Fibroblast of mammary gland (primary cell): Measurements from ENCODE around the gene EFEMP1.

Experiments
- DNase-seq: peaks from one replicate; pipeline ENCODE4 v3.0.0-alpha.2; 2010; ENCODE audit warnings: low read depth
- H3K4me3 ChIP-seq: 2 replicates; pipeline ENCODE4 v1.5.1; 2011; ENCODE audit warnings: low read depth, mild to moderate bottlenecking, low read length, moderate library complexity; ENCODE audit not compliant: control insufficient read depth
- TF ChIP-seq, protein P1 (sequence below): conservative IDR thresholded peaks from 2 replicates; pipeline ENCODE4 v1.5.1; 2011; ENCODE audit warnings: low read depth, low read length, inconsistent platforms; ENCODE audit not compliant: control insufficient read depth, insufficient read depth

The EFEMP1 gene

GRCh38 chr2:55902971-55903370 lies 20.6 kb downstream of the EFEMP1 start:
- TF ChIP-seq, protein P1, sequence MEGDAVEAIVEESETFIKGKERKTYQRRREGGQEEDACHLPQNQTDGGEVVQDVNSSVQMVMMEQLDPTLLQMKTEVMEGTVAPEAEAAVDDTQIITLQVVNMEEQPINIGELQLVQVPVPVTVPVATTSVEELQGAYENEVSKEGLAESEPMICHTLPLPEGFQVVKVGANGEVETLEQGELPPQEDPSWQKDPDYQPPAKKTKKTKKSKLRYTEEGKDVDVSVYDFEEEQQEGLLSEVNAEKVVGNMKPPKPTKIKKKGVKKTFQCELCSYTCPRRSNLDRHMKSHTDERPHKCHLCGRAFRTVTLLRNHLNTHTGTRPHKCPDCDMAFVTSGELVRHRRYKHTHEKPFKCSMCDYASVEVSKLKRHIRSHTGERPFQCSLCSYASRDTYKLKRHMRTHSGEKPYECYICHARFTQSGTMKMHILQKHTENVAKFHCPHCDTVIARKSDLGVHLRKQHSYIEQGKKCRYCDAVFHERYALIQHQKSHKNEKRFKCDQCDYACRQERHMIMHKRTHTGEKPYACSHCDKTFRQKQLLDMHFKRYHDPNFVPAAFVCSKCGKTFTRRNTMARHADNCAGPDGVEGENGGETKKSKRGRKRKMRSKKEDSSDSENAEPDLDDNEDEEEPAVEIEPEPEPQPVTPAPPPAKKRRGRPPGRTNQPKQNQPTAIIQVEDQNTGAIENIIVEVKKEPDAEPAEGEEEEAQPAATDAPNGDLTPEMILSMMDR = no peak
- DNase-seq = no peak
- no peak overlapping the region for H3K4me3 ChIP-seq

DNA sequence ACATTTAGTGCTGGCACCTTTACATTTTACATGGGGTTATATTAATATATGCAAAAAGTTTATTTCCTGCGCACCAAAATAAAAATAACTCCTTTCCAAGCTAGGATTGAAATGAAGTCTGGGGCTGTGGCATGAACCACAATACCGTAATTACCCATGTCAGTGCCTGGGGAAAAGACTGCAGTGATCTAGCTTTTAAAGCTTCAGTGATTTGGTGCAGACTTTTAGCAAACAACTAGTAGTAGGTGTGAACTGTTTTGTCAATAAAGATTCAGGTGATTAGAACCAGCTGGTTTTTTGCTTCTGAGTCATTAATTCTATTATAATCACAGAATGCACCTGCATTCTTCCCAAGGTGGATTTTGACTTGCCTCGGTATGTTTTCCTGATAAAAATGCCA lies 21.2 kb downstream of the EFEMP1 start:
- no peak overlapping the region for H3K4me3 ChIP-seq
- TF ChIP-seq, protein P1 = no peak
- no peak for DNase-seq

GRCh38 chr2:55901941-55902340 lies 21.6 kb downstream of the EFEMP1 start:
- peak; percentile 14 for DNase-seq
- no peak overlapping the region for H3K4me3 ChIP-seq
- TF ChIP-seq, protein P1 = no peak

- TF ChIP-seq, protein P1 = no peak
- peak; percentile 52 for DNase-seq
- H3K4me3 ChIP-seq = no peak overlapping the region
These were observed 22.3 kb downstream of the EFEMP1 start for GRCh38 chr2:55901322-55901721.

- peak; percentile 90 for DNase-seq
- TF ChIP-seq, protein P1 = no peak
- H3K4me3 ChIP-seq = no peak overlapping the region
These were observed 23.7 kb downstream of the EFEMP1 start for GRCh38 chr2:55899881-55900280.

DNA sequence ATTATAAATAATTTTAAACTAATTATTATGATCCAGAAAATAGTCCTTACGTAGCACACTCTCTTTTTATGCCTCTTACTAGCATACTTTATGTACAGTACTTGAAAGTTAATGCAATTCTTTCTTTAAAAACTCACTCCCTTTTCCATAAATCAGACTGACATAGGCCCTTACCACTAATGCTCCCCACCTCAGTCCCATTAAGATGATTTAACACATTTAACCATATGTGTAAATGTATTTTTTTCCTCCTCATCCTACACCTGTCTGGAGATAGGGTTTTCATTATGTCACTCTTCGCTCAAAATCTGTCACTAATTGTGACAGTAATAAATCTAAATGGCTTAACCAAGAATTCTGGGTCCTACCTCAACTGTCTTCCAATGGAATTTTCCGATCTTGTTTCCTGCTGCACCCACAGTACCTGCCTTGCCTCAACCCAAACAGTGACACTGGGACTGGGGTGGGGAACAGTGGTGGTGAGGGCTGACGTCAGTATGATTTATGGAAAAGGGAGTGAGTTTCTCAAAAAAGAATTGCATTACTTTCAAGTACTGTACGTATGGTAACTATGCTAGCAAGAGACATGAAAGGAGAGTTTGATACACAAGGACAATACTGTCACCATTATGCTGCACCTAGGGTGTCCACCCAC lies 25.1 kb downstream of the EFEMP1 start:
- TF ChIP-seq, protein P1 = no peak
- H3K4me3 ChIP-seq = no peak overlapping the region
- DNase-seq = no peak

DNA sequence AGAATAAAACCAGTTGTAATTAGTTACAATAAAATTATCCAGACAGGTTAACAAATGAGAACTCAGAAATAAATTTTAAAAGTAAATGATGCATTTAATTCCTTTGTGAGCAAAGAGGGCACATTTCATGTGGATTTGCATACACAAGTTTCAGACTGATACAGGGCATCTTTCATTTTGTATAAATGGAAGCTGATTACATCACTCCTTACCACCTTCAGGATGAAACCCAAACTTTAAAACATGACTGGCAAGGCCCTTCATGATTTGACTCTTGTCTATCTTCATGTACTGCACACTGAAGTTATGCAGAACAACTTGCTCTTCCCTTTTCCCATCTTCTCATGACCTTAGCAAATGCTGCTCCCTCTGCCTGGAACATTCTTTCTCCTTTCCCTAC lies 26.9 kb downstream of the EFEMP1 start:
- no peak for DNase-seq
- H3K4me3 ChIP-seq = no peak overlapping the region
- TF ChIP-seq, protein P1 = no peak
